HG03565 (cell line): Measurements from ENCODE around the gene MOB3B.
"Not testable (repeated sequence)": the region's sequence is repeated elsewhere in the genome, so short reads cannot be mapped to it uniquely, and the experiment has no call there.

Experiments
- ATAC-seq: cut with Tn5 transposase; IDR thresholded peaks from one replicate; pipeline ENCODE4 v1.9.1; 2021; ENCODE audit warnings: mild to moderate bottlenecking, moderate library complexity; ENCODE audit not compliant: unreplicated experiment

MOB3B gene

GRCh38 chr9:27451207-27451797 is 78.3 kb downstream of the MOB3B start:
- ATAC-seq, result no peak

- no peak for ATAC-seq
Measured at GRCh38 chr9:27450752-27451151, 78.9 kb downstream of the MOB3B start.

- not testable (repeated sequence) for ATAC-seq
Measured at GRCh38 chr9:27448356-27448755, 81.3 kb downstream of the MOB3B start.

- no peak for ATAC-seq
Measured at GRCh38 chr9:27447031-27447683, 82.5 kb downstream of the MOB3B start.

- ATAC-seq, result no peak
Measured at GRCh38 chr9:27445688-27446087, 83.9 kb downstream of the MOB3B start.

- ATAC-seq, result no peak
Measured at GRCh38 chr9:27445057-27445595, 84.5 kb downstream of the MOB3B start.

GRCh38 chr9:27442464-27442863 is 87.2 kb downstream of the MOB3B start:
- ATAC-seq, result no peak

GRCh38 chr9:27441741-27442070 is 87.9 kb downstream of the MOB3B start:
- peak; percentile 97 for ATAC-seq

- ATAC-seq, result no peak
Measured at GRCh38 chr9:27440888-27441740, 88.5 kb downstream of the MOB3B start.

GRCh38 chr9:27438522-27438921 is 91.1 kb downstream of the MOB3B start:
- no peak for ATAC-seq

GRCh38 chr9:27437652-27438373 is 91.8 kb downstream of the MOB3B start:
- ATAC-seq, result no peak

GRCh38 chr9:27436234-27436633 is 93.4 kb downstream of the MOB3B start:
- ATAC-seq, result no peak

GRCh38 chr9:27433631-27434325 is 95.8 kb downstream of the MOB3B start:
- ATAC-seq, result no peak

- ATAC-seq, result no peak
Measured at GRCh38 chr9:27432308-27432707, 97.3 kb downstream of the MOB3B start.

- no peak for ATAC-seq
Measured at GRCh38 chr9:27431543-27432147, 98.0 kb downstream of the MOB3B start.

- no peak for ATAC-seq
Measured at GRCh38 chr9:27430750-27431535, 98.7 kb downstream of the MOB3B start.

GRCh38 chr9:27429917-27430316 is 99.7 kb downstream of the MOB3B start:
- ATAC-seq, result no peak

- ATAC-seq, result no peak
Measured at GRCh38 chr9:27429436-27429835, 100.2 kb downstream of the MOB3B start.

- ATAC-seq, result no peak
Measured at GRCh38 chr9:27428551-27428950, 101.1 kb downstream of the MOB3B start.
